Measurements from ENCODE around the gene SLC9A6. TPM values are rescaled to one million over a fixed set of nuclear protein-coding genes. Genes with fewer than 3 reads are reported as not detected.

The SLC9A6 gene
- 9.8 TPM for polyA plus RNA-seq (2013, experiment 1 of 2; ENCODE audit: insufficient read length)
- polyA plus RNA-seq (2013, experiment 2 of 2; ENCODE audit: insufficient read length): 10.4 TPM

- peak; percentile 51 for DNase-seq
These were observed at the start of gene SLC9A6 for GRCh38 chrX:135985157-135985972. Gene SLC9A6, plus strand, starts transcription at chrX:135985435. Its CDS starts 224 bp downstream, at chrX:135985659.

- DNase-seq: no peak
These were observed 40.7 kb upstream of the SLC9A6 start for GRCh38 chrX:135944486-135944885.

GRCh38 chrX:135951291-135951690, 33.9 kb upstream of the SLC9A6 start:
- no peak for DNase-seq

GRCh38 chrX:135973025-135973547, 12.1 kb upstream of the SLC9A6 start:
- peak; percentile 27 for DNase-seq

GRCh38 chrX:135973548-135974278, 11.5 kb upstream of the SLC9A6 start, which contains the start of gene MMGT1:
Gene MMGT1, minus strand, starts transcription at chrX:135973988. Its CDS starts 313 bp downstream, at chrX:135973675.
- peak; percentile 86 for DNase-seq

- DNase-seq: peak; percentile 75
These were observed 10.9 kb upstream of the SLC9A6 start for GRCh38 chrX:135974279-135974856.

GRCh38 chrX:135975421-135975820, 9.8 kb upstream of the SLC9A6 start:
- DNase-seq: no peak

GRCh38 chrX:135977611-135978010, 7.6 kb upstream of the SLC9A6 start:
- DNase-seq: peak; percentile 22

- no peak for DNase-seq
These were observed 4.2 kb upstream of the SLC9A6 start for GRCh38 chrX:135981010-135981409.

GRCh38 chrX:135981668-135982067, 3.6 kb upstream of the SLC9A6 start:
- no peak for DNase-seq

GRCh38 chrX:135982860-135983259, 2.4 kb upstream of the SLC9A6 start:
- peak; percentile 5 for DNase-seq

- DNase-seq: no peak
These were observed 979 bp upstream of the SLC9A6 start for GRCh38 chrX:135984256-135984655.

GRCh38 chrX:135984791-135985156, 461 bp upstream of the SLC9A6 start:
- no peak for DNase-seq

GRCh38 chrX:135985973-135986310, 707 bp downstream of the SLC9A6 start:
- no peak for DNase-seq

- DNase-seq: no peak
These were observed 3.0 kb downstream of the SLC9A6 start for GRCh38 chrX:135988245-135988644.

- no peak for DNase-seq
These were observed 29.8 kb downstream of the SLC9A6 start for GRCh38 chrX:136015016-136015415.

GRCh38 chrX:136016881-136017280, 31.6 kb downstream of the SLC9A6 start:
- DNase-seq: no peak

- DNase-seq: no peak
These were observed 34.0 kb downstream of the SLC9A6 start for GRCh38 chrX:136019226-136019625.

- no peak for DNase-seq
These were observed 35.9 kb downstream of the SLC9A6 start for GRCh38 chrX:136021160-136021559.

- DNase-seq: no peak
These were observed 36.7 kb downstream of the SLC9A6 start for GRCh38 chrX:136021903-136022302.

GRCh38 chrX:136025091-136025490, 39.9 kb downstream of the SLC9A6 start:
- no peak for DNase-seq

- DNase-seq: peak; percentile 68
These were observed 43.2 kb downstream of the SLC9A6 start for GRCh38 chrX:136028383-136028984.

- DNase-seq: no peak
These were observed 44.5 kb downstream of the SLC9A6 start for GRCh38 chrX:136029766-136030165.
